ENCODE data around the gene KHSRP.

KHSRP gene

GRCh38 chr19:6378486-6378885 is 46.1 kb downstream of the KHSRP start:
- H3K36me3 ChIP-seq (replicated peaks): peaks cover 41% of the 10 kb centered on the region
- H3K27me3 ChIP-seq (ENCODE audit: low read depth): no peaks in the 10 kb centered on the region
- no peak for DNase-seq (ENCODE audit: low spot score in 2 of 2)
- in situ Hi-C loops (cut with MboI; ENCODE audit: low sequenced_read_pairs): no loop called here
- peaks cover 15% of the 10 kb centered on the region for H3K4me1 ChIP-seq
- H3K9me3 ChIP-seq: no peaks in the 10 kb centered on the region
- no peak overlapping the region for H3K4me3 ChIP-seq

- Histone ChIP-seq H3K4me1 (peaks cover 15% of the 10 kb centered on the region), H3K36me3 (replicated peaks) (peaks cover 37% of the 10 kb centered on the region), H3K27me3 (ENCODE audit: low read depth) (no peaks in the 10 kb centered on the region), H3K9me3 (no peaks in the 10 kb centered on the region), H3K4me3 (no peak overlapping the region)
- DNase-seq (ENCODE audit: low spot score in 2 of 2): no peak
- in situ Hi-C loops (cut with MboI; ENCODE audit: low sequenced_read_pairs): no loop called here
Measured at GRCh38 chr19:6378041-6378440, 46.6 kb downstream of the KHSRP start.

- Histone ChIP-seq H3K4me1 (peaks cover 19% of the 10 kb centered on the region), H3K36me3 (replicated peaks) (peaks cover 27% of the 10 kb centered on the region), H3K9me3 (no peaks in the 10 kb centered on the region), H3K27me3 (ENCODE audit: low read depth) (no peaks in the 10 kb centered on the region), H3K4me3 (no peak overlapping the region)
- in situ Hi-C loops (cut with MboI; ENCODE audit: low sequenced_read_pairs): no loop called here
- peak; percentile 26 to 39 for DNase-seq (ENCODE audit: low spot score in 2 of 2)
Measured at GRCh38 chr19:6376512-6377190, 48.0 kb downstream of the KHSRP start.

GRCh38 chr19:6375411-6376010 is 49.1 kb downstream of the KHSRP start, which contains the start of gene PSPN:
Gene PSPN, minus strand, starts transcription at chr19:6375933. Its CDS starts 84 bp downstream, at chr19:6375849.
- no peak for DNase-seq (ENCODE audit: low spot score in 2 of 2)
- Histone ChIP-seq H3K36me3 (replicated peaks) (peaks cover 18% of the 10 kb centered on the region), H3K27me3 (ENCODE audit: low read depth) (no peaks in the 10 kb centered on the region), H3K4me1 (peaks cover 19% of the 10 kb centered on the region), H3K9me3 (no peaks in the 10 kb centered on the region), H3K4me3 (no peak within 1 kb of the TSS)
- in situ Hi-C loops (cut with MboI; ENCODE audit: low sequenced_read_pairs): no loop called here

- no peak for DNase-seq (ENCODE audit: low spot score in 2 of 2)
- H3K4me1 ChIP-seq: peaks cover 19% of the 10 kb centered on the region
- H3K9me3 ChIP-seq: no peaks in the 10 kb centered on the region
- in situ Hi-C loops (cut with MboI; ENCODE audit: low sequenced_read_pairs): no loop called here
- peaks cover 11% of the 10 kb centered on the region for H3K36me3 ChIP-seq (replicated peaks)
- no peaks in the 10 kb centered on the region for H3K27me3 ChIP-seq (ENCODE audit: low read depth)
- H3K4me3 ChIP-seq: no peak overlapping the region
Measured at GRCh38 chr19:6374711-6375410, 49.8 kb downstream of the KHSRP start.

GRCh38 chr19:6374161-6374709 is 50.4 kb downstream of the KHSRP start:
- Histone ChIP-seq H3K4me3 (no peak overlapping the region), H3K4me1 (peaks cover 19% of the 10 kb centered on the region), H3K36me3 (replicated peaks) (peaks cover 7% of the 10 kb centered on the region), H3K9me3 (no peaks in the 10 kb centered on the region), H3K27me3 (ENCODE audit: low read depth) (no peaks in the 10 kb centered on the region)
- DNase-seq (ENCODE audit: low spot score in 2 of 2): no peak
- in situ Hi-C loops (cut with MboI; ENCODE audit: low sequenced_read_pairs): no loop called here

GRCh38 chr19:6373813-6374108 is 50.9 kb downstream of the KHSRP start:
- Histone ChIP-seq H3K27me3 (ENCODE audit: low read depth) (no peaks in the 10 kb centered on the region), H3K4me3 (peak overlapping the region; percentile 29), H3K36me3 (replicated peaks) (peaks cover 2% of the 10 kb centered on the region), H3K9me3 (no peaks in the 10 kb centered on the region), H3K4me1 (peaks cover 19% of the 10 kb centered on the region)
- in situ Hi-C loops (cut with MboI; ENCODE audit: low sequenced_read_pairs): no loop called here
- no peak for DNase-seq (ENCODE audit: low spot score in 2 of 2)

GRCh38 chr19:6373096-6373812 is 51.4 kb downstream of the KHSRP start:
- H3K4me1 ChIP-seq: peaks cover 19% of the 10 kb centered on the region
- H3K9me3 ChIP-seq: no peaks in the 10 kb centered on the region
- H3K4me3 ChIP-seq: peak overlapping the region; percentile 90
- in situ Hi-C loops (cut with MboI; ENCODE audit: low sequenced_read_pairs): no loop called here
- DNase-seq (ENCODE audit: low spot score in 2 of 2): peak; percentile 94 to 100
- H3K36me3 ChIP-seq (replicated peaks): peaks cover 5% of the 10 kb centered on the region; the same call in 1 of the 2 replicates
- no peaks in the 10 kb centered on the region for H3K27me3 ChIP-seq (ENCODE audit: low read depth)

GRCh38 chr19:6372594-6373095 is 52.0 kb downstream of the KHSRP start, which contains the start of gene ALKBH7:
Gene ALKBH7, plus strand, starts transcription at chr19:6372794. Its CDS starts 27 bp downstream, at chr19:6372821.
- H3K36me3 ChIP-seq (replicated peaks): peaks cover 11% of the 10 kb centered on the region
- DNase-seq (ENCODE audit: low spot score in 2 of 2): peak; percentile 100

GRCh38 chr19:6364353-6364752 is 60.3 kb downstream of the KHSRP start:
- Histone ChIP-seq H3K4me3 (no peak overlapping the region), H3K27me3 (ENCODE audit: low read depth) (no peaks in the 10 kb centered on the region), H3K36me3 (replicated peaks) (peaks cover 47% of the 10 kb centered on the region), H3K9me3 (no peaks in the 10 kb centered on the region), H3K4me1 (no peaks in the 10 kb centered on the region)
- no peak for DNase-seq (ENCODE audit: low spot score in 2 of 2)
- in situ Hi-C loops (cut with MboI; ENCODE audit: low sequenced_read_pairs): no loop called here

More at GRCh38 chr19:6372594-6373095, 52.0 kb downstream of the KHSRP start, which contains the start of gene ALKBH7:
- in situ Hi-C loops (cut with MboI; ENCODE audit: low sequenced_read_pairs): no loop called here
- Histone ChIP-seq H3K4me1 (peaks cover 19% of the 10 kb centered on the region), H3K27me3 (ENCODE audit: low read depth) (no peaks in the 10 kb centered on the region), H3K9me3 (no peaks in the 10 kb centered on the region), H3K4me3 (peak within 1 kb of the TSS; percentile 90)
